Natural killer cell treated with Interleukin-12 subunit alpha and Interleukin-12 subunit beta and Interleukin-15 and Interleukin-18, amount 100 ng/mL, for 72 hours (primary cell): ENCODE data around the gene RTN4RL1. TPM values are rescaled to one million over a fixed set of nuclear protein-coding genes. Genes with fewer than 3 reads are reported as not detected.
A peak's percentile ranks its signal among the peaks of the same experiment; 100 is the strongest.

Experiments used
- ATAC-seq, 2 donors: fragments of 150-1000 bp; cut with Tn5 transposase in 1 of 2; sonication (Bioruptor Pico), chemical (Tn5 transposase) in 1 of 2; 2 replicates each; pipeline ENCODE4 v1.10.0; 2021
- DNase-seq: peaks from one replicate; pipeline ENCODE4 v3.0.0; 2022; ENCODE audit warnings: low spot score
- H3K27ac Mint-ChIP-seq, 2 donors: 1 replicate in 1 of 2; 2 replicates in 1 of 2; pipeline ENCODE4 v1.8.0; 2022; ENCODE audit warnings: mixed read lengths in 2 of 2, mild to moderate bottlenecking in 1 of 2, moderate library complexity in 1 of 2
- H3K27me3 Mint-ChIP-seq, 2 donors: 1 replicate in 1 of 2; 2 replicates in 1 of 2; pipeline ENCODE4 v1.8.0; 2022; ENCODE audit warnings: mixed read lengths in 2 of 2
- H3K36me3 Mint-ChIP-seq: one replicate; pipeline ENCODE4 v1.8.0; 2022; ENCODE audit warnings: mixed read lengths
- H3K4me1 Mint-ChIP-seq, 2 donors: 1 replicate in 1 of 2; 2 replicates in 1 of 2; pipeline ENCODE4 v1.8.0; 2022; ENCODE audit warnings: low read depth in 2 of 2, mixed read lengths in 2 of 2, mild to moderate bottlenecking in 1 of 2
- H3K4me3 Mint-ChIP-seq: one replicate; pipeline ENCODE4 v1.8.0; 2022; ENCODE audit warnings: mixed read lengths
- H3K9me3 Mint-ChIP-seq: 2 replicates; pipeline ENCODE4 v1.8.0; 2022; ENCODE audit warnings: mixed read lengths
- total RNA-seq, 2 donors: library from RNA; stranded (reverse); gene quantifications; one replicate each; pipeline ENCODE4 v1.2.3, GENCODE V29; 2022

RTN4RL1 gene
- total RNA-seq, 2 donors from 2014 or later = not detected

- no peaks in the 10 kb centered on the region for H3K4me1 Mint-ChIP-seq
- ATAC-seq (no peak), DNase-seq (no peak)
- H3K9me3 Mint-ChIP-seq = no peaks in the 10 kb centered on the region
- peaks cover 22 to 24% of the 10 kb centered on the region in 2 donors for H3K27me3 Mint-ChIP-seq
- no peak overlapping the region for H3K27ac Mint-ChIP-seq
- H3K4me3 Mint-ChIP-seq = no peak overlapping the region
- no peaks in the 10 kb centered on the region for H3K36me3 Mint-ChIP-seq
These were observed 110.5 kb downstream of the RTN4RL1 start for GRCh38 chr17:1914661-1915083.

- Mint-ChIP-seq H3K27me3 (peaks cover 31 to 34% of the 10 kb centered on the region in 2 donors), H3K27ac (no peak overlapping the region), H3K4me1 (no peaks in the 10 kb centered on the region), H3K36me3 (no peaks in the 10 kb centered on the region), H3K9me3 (no peaks in the 10 kb centered on the region), H3K4me3 (no peak overlapping the region)
- DNase-seq = no peak
- no peak for ATAC-seq
These were observed 111.4 kb downstream of the RTN4RL1 start for GRCh38 chr17:1913702-1914101.

- ATAC-seq = no peak
- Mint-ChIP-seq H3K4me1 (no peaks in the 10 kb centered on the region), H3K27me3 (peaks cover 38 to 43% of the 10 kb centered on the region in 2 donors), H3K9me3 (no peaks in the 10 kb centered on the region), H3K4me3 (no peak overlapping the region), H3K36me3 (no peaks in the 10 kb centered on the region), H3K27ac (no peak overlapping the region)
- no peak for DNase-seq
These were observed 113.0 kb downstream of the RTN4RL1 start for GRCh38 chr17:1912146-1912545.

GRCh38 chr17:1909985-1910384 is 115.1 kb downstream of the RTN4RL1 start:
- peaks cover 51 to 53% of the 10 kb centered on the region in 2 donors for H3K27me3 Mint-ChIP-seq
- no peak for ATAC-seq
- H3K36me3 Mint-ChIP-seq = no peaks in the 10 kb centered on the region
- no peak for DNase-seq
- no peaks in the 10 kb centered on the region for H3K9me3 Mint-ChIP-seq
- H3K27ac Mint-ChIP-seq = no peak overlapping the region
- no peaks in the 10 kb centered on the region for H3K4me1 Mint-ChIP-seq
- no peak overlapping the region for H3K4me3 Mint-ChIP-seq

- H3K4me3 Mint-ChIP-seq = no peak overlapping the region
- peaks cover 53 to 58% of the 10 kb centered on the region in 2 donors for H3K27me3 Mint-ChIP-seq
- ATAC-seq (peak; percentile 15 to 36), DNase-seq (no peak)
- H3K9me3 Mint-ChIP-seq = no peaks in the 10 kb centered on the region
- H3K36me3 Mint-ChIP-seq = no peaks in the 10 kb centered on the region
- H3K4me1 Mint-ChIP-seq = no peaks in the 10 kb centered on the region
- no peak overlapping the region for H3K27ac Mint-ChIP-seq
These were observed 116.3 kb downstream of the RTN4RL1 start for GRCh38 chr17:1908699-1909309.

- H3K9me3 Mint-ChIP-seq = no peaks in the 10 kb centered on the region
- DNase-seq (no peak), ATAC-seq (peak in 1 of 2 donors; percentile 52)
- no peaks in the 10 kb centered on the region for H3K4me1 Mint-ChIP-seq
- peaks cover 51 to 58% of the 10 kb centered on the region in 2 donors for H3K27me3 Mint-ChIP-seq
- no peaks in the 10 kb centered on the region for H3K36me3 Mint-ChIP-seq
- no peak overlapping the region for H3K27ac Mint-ChIP-seq
- H3K4me3 Mint-ChIP-seq = no peak overlapping the region
These were observed 117.0 kb downstream of the RTN4RL1 start for GRCh38 chr17:1907909-1908698.

GRCh38 chr17:1907216-1907631 is 117.9 kb downstream of the RTN4RL1 start:
- no peak for ATAC-seq
- H3K27me3 Mint-ChIP-seq = peaks cover 49 to 58% of the 10 kb centered on the region in 2 donors
- H3K36me3 Mint-ChIP-seq = no peaks in the 10 kb centered on the region

GRCh38 chr17:1906662-1907101 is 118.5 kb downstream of the RTN4RL1 start:
- Mint-ChIP-seq H3K4me1 (no peaks in the 10 kb centered on the region), H3K9me3 (no peaks in the 10 kb centered on the region), H3K27ac (no peak overlapping the region), H3K27me3 (peaks cover 44 to 54% of the 10 kb centered on the region in 2 donors), H3K36me3 (no peaks in the 10 kb centered on the region), H3K4me3 (no peak overlapping the region)
- no peak for DNase-seq
- ATAC-seq = no peak

More at GRCh38 chr17:1907216-1907631, 117.9 kb downstream of the RTN4RL1 start:
- no peak for DNase-seq
- H3K9me3 Mint-ChIP-seq = no peaks in the 10 kb centered on the region
- no peak overlapping the region for H3K4me3 Mint-ChIP-seq
- H3K27ac Mint-ChIP-seq = no peak overlapping the region
- no peaks in the 10 kb centered on the region for H3K4me1 Mint-ChIP-seq

- no peak for DNase-seq
- Mint-ChIP-seq H3K9me3 (no peaks in the 10 kb centered on the region), H3K4me3 (no peak overlapping the region), H3K27me3 (peaks cover 41 to 51% of the 10 kb centered on the region in 2 donors), H3K36me3 (no peaks in the 10 kb centered on the region), H3K27ac (no peak overlapping the region), H3K4me1 (no peaks in the 10 kb centered on the region)
- no peak for ATAC-seq
These were observed 119.8 kb downstream of the RTN4RL1 start for GRCh38 chr17:1905190-1905913.

GRCh38 chr17:1904273-1905182 is 120.6 kb downstream of the RTN4RL1 start:
- H3K27ac Mint-ChIP-seq = no peak overlapping the region
- H3K9me3 Mint-ChIP-seq = no peaks in the 10 kb centered on the region
- DNase-seq (no peak), ATAC-seq (no peak)
- no peaks in the 10 kb centered on the region for H3K36me3 Mint-ChIP-seq
- H3K27me3 Mint-ChIP-seq = peaks cover 35 to 44% of the 10 kb centered on the region in 2 donors
- no peaks in the 10 kb centered on the region for H3K4me1 Mint-ChIP-seq
- H3K4me3 Mint-ChIP-seq = no peak overlapping the region

- Mint-ChIP-seq H3K36me3 (peaks cover 12% of the 10 kb centered on the region), H3K4me1 (peaks cover 0 to 5% of the 10 kb centered on the region in 2 donors), H3K27me3 (peaks cover 0 to under 1% of the 10 kb centered on the region in 2 donors), H3K4me3 (no peak overlapping the region), H3K27ac (no peak overlapping the region), H3K9me3 (no peaks in the 10 kb centered on the region)
- DNase-seq = no peak
- no peak for ATAC-seq
These were observed 125.6 kb downstream of the RTN4RL1 start for GRCh38 chr17:1899403-1900000.

GRCh38 chr17:1898872-1899271 is 126.3 kb downstream of the RTN4RL1 start:
- Mint-ChIP-seq H3K27me3 (no peaks in the 10 kb centered on the region), H3K4me1 (peaks cover 0 to 5% of the 10 kb centered on the region in 2 donors), H3K27ac (no peak overlapping the region), H3K9me3 (no peaks in the 10 kb centered on the region), H3K4me3 (no peak overlapping the region), H3K36me3 (peaks cover 17% of the 10 kb centered on the region)
- DNase-seq = no peak
- ATAC-seq = no peak

GRCh38 chr17:1898332-1898731 is 126.8 kb downstream of the RTN4RL1 start:
- H3K27me3 Mint-ChIP-seq = no peaks in the 10 kb centered on the region
- no peak overlapping the region for H3K4me3 Mint-ChIP-seq
- peaks cover 0 to 5% of the 10 kb centered on the region in 2 donors for H3K4me1 Mint-ChIP-seq
- ATAC-seq (no peak), DNase-seq (no peak)
- no peaks in the 10 kb centered on the region for H3K9me3 Mint-ChIP-seq
- H3K36me3 Mint-ChIP-seq = peaks cover 17% of the 10 kb centered on the region
- no peak overlapping the region for H3K27ac Mint-ChIP-seq
